ENCODE data around the gene ALOX5AP.
"Not testable (repeated sequence)": the region's sequence is repeated elsewhere in the genome, so short reads cannot be mapped to it uniquely, and the experiment has no call there.

Gene ALOX5AP

DNA sequence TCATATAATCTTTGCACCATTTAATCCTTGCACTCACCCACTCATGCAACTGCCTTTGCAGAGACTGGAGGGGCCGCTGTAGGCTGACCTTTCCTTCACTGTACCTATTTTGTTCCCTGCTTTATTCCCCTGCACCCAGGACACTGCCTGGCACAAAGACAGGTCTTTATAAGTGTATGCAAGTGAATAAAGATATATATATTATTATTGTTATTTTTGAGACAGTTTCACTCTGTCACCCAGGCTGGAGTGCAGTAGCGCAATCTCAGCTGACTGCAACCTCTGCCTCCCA lies 3.8 kb downstream of the ALOX5AP start:
- no peak for DNase-seq

DNA sequence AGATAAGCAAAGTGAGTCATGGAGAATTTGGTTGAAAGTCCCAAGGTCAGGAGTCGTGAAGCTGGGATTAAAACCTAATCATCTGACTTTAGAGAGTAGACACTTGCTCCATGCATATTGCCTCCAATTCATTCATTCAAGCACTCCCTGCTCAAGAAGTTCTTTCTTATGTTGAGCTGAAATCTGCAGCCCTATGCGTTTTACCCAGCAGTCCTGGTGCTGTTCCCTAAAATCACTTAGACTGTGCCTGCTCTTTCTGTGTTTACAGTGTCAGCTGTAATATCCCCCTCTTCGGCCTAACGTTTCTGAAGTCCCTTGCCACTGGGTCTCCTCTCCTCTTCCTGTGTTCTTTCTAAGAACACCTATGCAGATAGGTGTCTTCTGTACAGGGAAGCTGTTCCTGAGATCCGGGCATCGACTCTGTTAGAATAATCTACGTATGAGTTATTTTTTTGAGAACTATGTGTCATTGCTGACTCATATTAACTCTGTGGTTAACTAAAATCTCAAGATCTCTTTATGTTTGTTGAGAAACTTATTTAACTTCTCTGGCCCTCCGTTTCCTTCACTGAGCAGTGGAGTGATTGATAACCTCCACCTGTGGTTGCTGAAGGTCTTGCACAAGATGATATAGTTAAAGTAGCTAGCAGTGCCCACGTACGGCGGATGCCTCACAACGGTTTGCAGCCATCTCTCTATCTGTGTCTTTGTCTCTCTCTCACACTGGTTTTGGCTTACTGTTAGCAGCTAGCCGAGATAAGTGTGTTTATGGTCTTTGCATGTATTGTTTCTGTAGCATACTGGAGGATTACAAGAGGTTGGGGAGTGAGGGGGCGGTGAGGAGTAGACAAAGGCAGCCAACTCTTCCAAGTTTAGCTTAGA lies 4.7 kb downstream of the ALOX5AP start:
- no peak for DNase-seq

GRCh38 chr13:30742901-30743300 lies 7.6 kb downstream of the ALOX5AP start:
- DNase-seq: no peak

DNA sequence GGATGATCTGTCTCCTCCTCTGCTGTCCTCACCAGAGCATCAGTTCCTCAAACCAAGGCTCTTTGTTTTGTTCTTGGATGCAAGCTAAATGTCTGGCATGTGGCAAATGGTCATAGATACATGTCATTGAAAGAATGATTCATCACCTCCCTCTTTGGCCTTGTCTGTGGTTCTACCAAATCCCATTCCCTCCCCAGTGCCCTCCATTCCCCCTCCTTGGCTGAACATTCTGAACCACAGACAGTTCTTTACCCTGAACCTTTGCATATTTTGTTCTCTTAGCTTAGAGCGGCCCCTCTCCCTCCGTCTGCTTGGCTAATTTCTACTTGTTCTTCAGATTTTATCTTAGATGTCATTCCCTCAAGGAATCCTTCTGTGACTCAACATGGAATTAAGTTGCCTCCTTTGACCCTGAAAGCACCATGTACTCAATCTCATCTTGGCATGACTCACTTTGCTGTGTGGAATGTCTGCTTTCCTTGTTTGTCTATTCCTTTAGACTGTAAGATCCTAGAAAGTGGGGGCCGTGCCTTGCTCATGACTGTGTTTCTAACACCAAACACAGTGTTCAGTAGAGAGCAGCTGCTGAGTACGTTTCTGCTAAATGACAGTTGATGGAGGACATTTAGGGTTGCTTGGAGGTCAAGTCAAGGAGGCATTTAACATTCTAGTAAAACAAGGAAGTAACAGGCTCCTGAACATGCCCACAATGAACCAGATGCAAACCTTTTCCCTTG lies 8.1 kb downstream of the ALOX5AP start:
- no peak for DNase-seq

DNA sequence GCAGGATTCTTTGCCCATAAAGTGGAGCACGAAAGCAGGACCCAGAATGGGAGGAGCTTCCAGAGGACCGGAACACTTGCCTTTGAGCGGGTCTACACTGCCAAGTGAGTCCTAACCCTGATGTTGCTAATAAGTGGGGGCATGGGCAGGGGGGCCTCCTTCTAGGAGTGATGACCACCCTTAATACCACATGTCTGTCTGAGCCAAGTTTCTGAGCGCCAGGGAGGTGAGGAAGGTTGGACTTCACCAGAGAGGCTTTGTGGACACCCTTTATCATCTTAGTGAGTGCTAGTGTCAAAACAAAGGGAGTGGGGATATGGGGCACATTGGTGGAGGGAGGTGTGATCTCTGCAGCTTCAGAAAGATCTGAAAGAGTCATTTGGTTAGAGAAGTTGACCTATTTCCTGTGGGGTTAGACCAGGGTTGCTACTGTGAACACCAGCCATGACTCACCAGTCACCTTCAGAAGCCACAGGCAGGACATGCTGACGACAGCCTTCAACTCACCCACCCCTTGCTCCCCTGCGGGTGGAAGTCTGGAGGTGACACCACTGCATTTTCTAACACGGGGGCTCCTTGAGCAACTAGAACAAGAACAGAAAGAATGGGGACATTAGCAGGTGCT lies 8.8 kb downstream of the ALOX5AP start:
- no peak for DNase-seq

- no peak for DNase-seq
These were observed 9.3 kb downstream of the ALOX5AP start for GRCh38 chr13:30744681-30745077.

GRCh38 chr13:30745906-30746686 lies 10.8 kb downstream of the ALOX5AP start:
- no peak for DNase-seq

DNA sequence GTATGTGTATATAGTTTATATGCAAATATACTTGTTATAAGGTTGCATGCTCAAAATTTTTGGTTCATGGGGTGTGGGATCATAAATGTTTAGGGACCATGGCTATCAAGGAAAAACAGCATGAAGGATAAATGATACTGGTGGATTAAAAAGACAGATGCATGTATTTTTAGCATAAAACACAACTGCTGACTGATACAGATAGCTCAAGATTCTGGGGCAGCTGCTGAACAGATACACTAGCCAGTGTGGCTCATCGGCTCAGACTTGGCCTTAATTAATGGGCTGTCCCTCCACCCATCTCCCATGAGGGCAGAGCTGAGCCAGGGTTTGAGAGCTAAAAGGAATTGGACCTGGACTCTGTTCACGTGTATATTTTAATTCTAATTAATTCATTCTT lies 11.4 kb downstream of the ALOX5AP start:
- DNase-seq: no peak

DNA sequence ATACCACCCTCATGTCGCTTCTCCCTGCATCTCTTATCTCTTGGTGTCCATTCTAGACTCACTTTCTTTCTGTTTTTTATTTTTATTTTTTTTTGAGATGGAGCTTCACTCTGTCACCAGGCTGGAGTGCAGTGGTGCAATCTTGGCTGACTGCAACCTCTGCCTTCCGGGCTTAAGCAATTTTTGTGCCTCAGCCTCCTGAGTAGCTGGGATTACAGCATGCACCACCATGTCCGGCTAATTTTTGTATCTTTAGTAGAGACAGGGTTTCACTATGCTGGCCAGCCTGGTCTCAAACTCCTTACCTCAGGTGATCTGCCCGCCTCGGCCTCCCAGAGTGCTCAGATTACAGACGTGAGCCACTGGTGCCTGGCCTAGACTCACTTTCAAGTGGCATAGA lies 12.5 kb downstream of the ALOX5AP start:
- DNase-seq: not testable (repeated sequence)

DNA sequence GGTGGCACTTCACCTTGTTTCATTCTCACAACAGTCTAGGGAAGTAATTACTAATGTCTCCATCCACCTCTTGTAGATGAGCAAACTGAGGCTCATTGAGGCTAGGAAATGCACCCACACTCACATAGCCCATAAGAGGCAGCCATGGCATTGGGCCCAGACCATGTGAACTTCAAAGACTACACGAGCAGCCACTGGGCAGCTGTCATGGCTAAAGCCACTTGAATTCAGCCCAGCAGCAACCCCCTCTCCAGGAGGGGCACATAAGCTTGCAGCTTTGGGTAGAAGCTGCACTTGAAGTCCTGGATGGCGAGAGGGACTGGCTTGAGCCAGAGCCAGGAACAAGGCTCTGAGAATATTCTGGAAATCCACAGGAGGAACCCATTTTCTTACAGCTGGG lies 13.4 kb downstream of the ALOX5AP start:
- DNase-seq: peak; percentile 48

GRCh38 chr13:30750036-30750435 lies 14.7 kb downstream of the ALOX5AP start:
- DNase-seq: no peak

- no peak for DNase-seq
These were observed 16.0 kb downstream of the ALOX5AP start for GRCh38 chr13:30751183-30751933.

- DNase-seq: no peak
These were observed 17.0 kb downstream of the ALOX5AP start for GRCh38 chr13:30752201-30752797.

DNA sequence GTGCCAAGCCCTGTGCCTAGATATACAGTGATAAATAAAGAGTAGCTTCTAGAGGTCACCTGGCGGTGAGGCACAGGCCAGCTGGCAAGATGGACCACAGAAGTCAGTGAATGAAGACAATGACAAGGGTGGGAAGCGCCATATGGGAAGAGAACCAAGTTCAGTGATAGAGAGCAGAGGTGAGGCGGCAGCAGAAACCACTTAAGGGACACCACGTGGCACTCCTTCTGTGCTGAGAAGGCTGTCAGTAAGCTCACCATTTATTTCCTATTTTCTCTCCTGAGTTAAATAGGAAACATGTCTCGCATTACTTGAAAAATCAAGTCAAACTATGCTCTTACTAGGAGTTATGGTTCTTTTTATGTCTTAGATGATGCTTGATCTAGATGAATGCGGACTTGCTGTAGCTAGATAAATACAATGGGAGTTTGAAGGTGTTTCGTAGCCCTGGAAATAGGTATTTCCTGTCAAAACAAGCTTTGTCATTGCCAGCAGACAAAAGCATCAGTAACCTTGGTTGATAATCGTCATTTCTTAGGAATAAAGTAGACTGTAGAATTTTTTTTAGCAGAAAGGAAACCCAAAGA lies 17.8 kb downstream of the ALOX5AP start:
- DNase-seq: peak; percentile 4

DNA sequence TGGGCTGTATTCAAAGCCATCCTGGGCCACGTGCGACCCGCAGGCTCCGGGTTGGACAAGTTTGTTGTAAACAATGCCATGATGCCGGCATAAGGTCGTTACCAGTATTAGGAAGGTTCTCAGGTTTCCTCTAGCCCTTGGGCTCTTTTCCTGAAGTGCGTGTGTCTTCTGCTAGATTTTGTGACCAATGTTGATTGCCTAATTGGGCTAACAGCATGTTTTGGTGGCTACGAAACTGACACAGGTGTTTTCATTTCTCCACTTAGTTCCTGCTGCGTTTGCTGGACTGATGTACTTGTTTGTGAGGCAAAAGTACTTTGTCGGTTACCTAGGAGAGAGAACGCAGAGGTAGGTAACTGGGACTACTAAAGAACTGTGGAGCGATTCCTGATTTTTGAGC lies 20.3 kb downstream of the ALOX5AP start:
- DNase-seq: no peak

GRCh38 chr13:30757026-30757742 lies 21.8 kb downstream of the ALOX5AP start:
- no peak for DNase-seq

DNA sequence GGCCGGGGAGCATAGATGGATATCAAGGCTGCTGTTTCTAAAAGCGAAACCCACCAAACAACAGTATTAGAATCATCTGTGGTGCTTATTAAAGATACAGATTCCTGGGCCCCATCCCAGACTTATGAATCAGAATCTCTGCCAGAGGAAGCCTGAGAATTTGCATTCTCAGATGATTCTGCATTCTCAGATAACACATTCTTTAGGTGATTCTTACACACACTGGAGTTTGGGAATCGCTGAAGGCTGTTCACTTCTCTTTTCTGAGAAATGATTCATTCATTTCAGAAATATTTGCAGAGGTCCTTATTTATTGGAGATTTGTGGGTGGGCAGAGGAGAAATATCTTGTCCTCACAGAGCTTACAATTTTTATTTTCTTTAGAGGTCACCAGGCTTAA lies 24.4 kb downstream of the ALOX5AP start:
- DNase-seq: no peak

DNA sequence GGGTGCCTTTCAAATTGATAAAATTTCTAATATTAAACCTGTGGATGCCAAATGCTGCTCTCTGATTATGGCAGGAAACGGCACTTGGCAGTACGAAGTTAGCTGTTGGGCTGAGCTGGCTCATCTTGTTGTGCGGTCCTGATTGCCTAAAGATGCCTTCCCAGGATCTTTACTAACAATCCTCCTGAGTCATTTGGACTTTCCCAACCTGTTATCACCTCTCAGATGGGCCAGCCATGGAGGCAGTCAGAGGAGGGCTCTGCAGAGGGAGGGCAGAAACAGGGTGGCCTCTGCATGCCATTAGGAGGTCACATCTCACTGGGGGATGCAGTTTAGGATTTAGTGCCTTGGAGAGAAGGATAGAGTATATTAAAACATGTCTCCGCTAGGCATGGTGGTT lies 27.3 kb downstream of the ALOX5AP start:
- no peak for DNase-seq

DNA sequence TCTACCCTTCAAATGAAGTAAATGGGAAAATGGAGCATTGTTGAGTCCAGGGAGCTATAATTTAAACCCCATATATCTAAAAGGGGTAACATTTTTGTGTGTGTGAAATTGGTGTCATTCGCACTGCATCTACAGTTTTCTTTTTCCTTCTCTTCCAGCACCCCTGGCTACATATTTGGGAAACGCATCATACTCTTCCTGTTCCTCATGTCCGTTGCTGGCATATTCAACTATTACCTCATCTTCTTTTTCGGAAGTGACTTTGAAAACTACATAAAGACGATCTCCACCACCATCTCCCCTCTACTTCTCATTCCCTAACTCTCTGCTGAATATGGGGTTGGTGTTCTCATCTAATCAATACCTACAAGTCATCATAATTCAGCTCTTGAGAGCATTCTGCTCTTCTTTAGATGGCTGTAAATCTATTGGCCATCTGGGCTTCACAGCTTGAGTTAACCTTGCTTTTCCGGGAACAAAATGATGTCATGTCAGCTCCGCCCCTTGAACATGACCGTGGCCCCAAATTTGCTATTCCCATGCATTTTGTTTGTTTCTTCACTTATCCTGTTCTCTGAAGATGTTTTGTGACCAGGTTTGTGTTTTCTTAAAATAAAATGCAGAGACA lies 28.6 kb downstream of the ALOX5AP start:
- no peak for DNase-seq

DNA sequence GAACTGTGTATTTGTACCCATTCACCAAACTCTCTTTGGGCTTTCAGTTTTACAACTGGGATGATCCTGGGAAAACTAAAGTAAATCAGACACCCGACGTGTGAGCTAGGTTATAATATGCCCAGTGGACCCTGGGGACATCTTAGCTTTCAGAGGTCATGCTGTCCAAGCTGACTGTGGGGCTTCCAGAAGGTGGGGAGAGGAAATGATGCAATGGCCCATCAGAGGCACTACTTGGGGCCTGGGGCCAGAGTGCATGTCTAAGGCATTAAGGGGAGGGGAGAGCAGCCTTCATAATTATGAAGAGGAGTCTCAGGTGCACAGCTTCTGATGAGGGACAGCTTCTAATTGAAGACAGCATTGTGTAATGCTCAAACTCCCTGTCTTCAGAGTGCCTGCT lies 30.9 kb downstream of the ALOX5AP start:
- no peak for DNase-seq

GRCh38 chr13:30770929-30771328 lies 35.6 kb downstream of the ALOX5AP start:
- no peak for DNase-seq
